ENCODE data around the gene CDK5RAP2.
"Not testable (repeated sequence)": the region's sequence is repeated elsewhere in the genome, so short reads cannot be mapped to it uniquely, and the experiment has no call there.

The CDK5RAP2 gene

GRCh38 chr9:120507936-120508510 is 71.9 kb downstream of the CDK5RAP2 start:
- no peak for DNase-seq

- DNase-seq = no peak
Measured at GRCh38 chr9:120505186-120505585, 74.8 kb downstream of the CDK5RAP2 start.

GRCh38 chr9:120500733-120501132 is 79.2 kb downstream of the CDK5RAP2 start:
- no peak for DNase-seq

GRCh38 chr9:120497865-120498264 is 82.1 kb downstream of the CDK5RAP2 start:
- not testable (repeated sequence) for DNase-seq

GRCh38 chr9:120496438-120496837 is 83.5 kb downstream of the CDK5RAP2 start:
- not testable (repeated sequence) for DNase-seq

GRCh38 chr9:120490888-120491595 is 88.9 kb downstream of the CDK5RAP2 start:
- DNase-seq = no peak

- no peak for DNase-seq
Measured at GRCh38 chr9:120486835-120487234, 93.1 kb downstream of the CDK5RAP2 start.

GRCh38 chr9:120486347-120486746 is 93.6 kb downstream of the CDK5RAP2 start:
- no peak for DNase-seq

- DNase-seq = no peak
Measured at GRCh38 chr9:120485788-120486187, 94.2 kb downstream of the CDK5RAP2 start.

- DNase-seq = no peak
Measured at GRCh38 chr9:120484162-120484561, 95.8 kb downstream of the CDK5RAP2 start.

GRCh38 chr9:120482424-120483186 is 97.4 kb downstream of the CDK5RAP2 start:
- no peak for DNase-seq

GRCh38 chr9:120481846-120482245 is 98.1 kb downstream of the CDK5RAP2 start:
- no peak for DNase-seq

GRCh38 chr9:120481248-120481647 is 98.7 kb downstream of the CDK5RAP2 start:
- DNase-seq = no peak

GRCh38 chr9:120480707-120481106 is 99.3 kb downstream of the CDK5RAP2 start:
- DNase-seq = no peak

- DNase-seq = peak; percentile 71
Measured at GRCh38 chr9:120478208-120478607, 101.8 kb downstream of the CDK5RAP2 start.

- peak; percentile 93 for DNase-seq
Measured at GRCh38 chr9:120477534-120478001, 102.4 kb downstream of the CDK5RAP2 start.

- peak; percentile 81 for DNase-seq
Measured at GRCh38 chr9:120475341-120475740, 104.6 kb downstream of the CDK5RAP2 start.

- peak; percentile 49 for DNase-seq
Measured at GRCh38 chr9:120474591-120475243, 105.2 kb downstream of the CDK5RAP2 start.

- no peak for DNase-seq
Measured at GRCh38 chr9:120473608-120474007, 106.4 kb downstream of the CDK5RAP2 start.

GRCh38 chr9:120465685-120466407 is 114.1 kb downstream of the CDK5RAP2 start:
- DNase-seq = peak; percentile 29

- DNase-seq = no peak
Measured at GRCh38 chr9:120464887-120465421, 115.0 kb downstream of the CDK5RAP2 start.

GRCh38 chr9:120464176-120464886 is 115.6 kb downstream of the CDK5RAP2 start:
- DNase-seq = no peak

All from fibroblast of skin of right quadriceps (primary cell).